NCI-H2196 (cell line): Measurements from ENCODE around the gene TTC39A.

Experiments used
- DNase-seq: peaks from one replicate; lab custom pipeline; 2025; ENCODE audit not compliant: unreplicated experiment; lab: John Stamatoyannopoulos, UW

The TTC39A gene

DNA sequence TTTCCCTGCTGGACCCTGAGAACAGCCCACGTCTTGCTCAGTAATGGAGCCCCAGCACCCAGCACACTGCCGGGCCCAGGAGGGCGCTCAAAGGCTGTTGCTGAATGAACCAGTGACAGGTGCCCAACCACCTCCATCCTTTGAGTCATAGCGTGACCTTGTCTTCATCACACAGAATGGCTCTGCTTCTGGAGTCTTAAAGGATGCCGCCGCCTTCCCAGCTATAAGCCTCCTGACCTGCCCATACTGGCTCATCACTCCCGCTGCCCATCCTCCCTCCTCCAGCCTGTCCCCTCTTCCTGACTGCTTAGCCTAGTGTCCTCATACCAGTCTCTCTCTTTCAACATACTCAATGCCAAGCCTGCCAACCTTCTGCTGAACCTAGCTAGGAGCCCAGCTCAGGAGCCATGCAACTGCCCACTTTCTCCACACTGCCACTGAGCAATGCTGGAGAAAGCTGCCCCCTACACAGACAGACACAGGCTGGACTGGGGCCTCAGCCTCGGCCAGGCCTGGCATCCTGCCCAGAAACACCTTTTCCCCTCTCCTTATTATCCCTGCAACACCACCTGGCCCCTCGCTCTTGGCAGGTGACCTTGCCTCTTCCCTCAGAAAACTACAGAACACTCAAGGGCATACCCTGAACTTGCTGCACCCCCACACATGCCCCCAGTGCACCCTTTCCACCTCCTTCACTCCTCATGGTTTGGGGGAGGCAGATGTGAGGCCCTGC is 14.1 kb downstream of the TTC39A start:
- DNase-seq, result peak; percentile 51

DNA sequence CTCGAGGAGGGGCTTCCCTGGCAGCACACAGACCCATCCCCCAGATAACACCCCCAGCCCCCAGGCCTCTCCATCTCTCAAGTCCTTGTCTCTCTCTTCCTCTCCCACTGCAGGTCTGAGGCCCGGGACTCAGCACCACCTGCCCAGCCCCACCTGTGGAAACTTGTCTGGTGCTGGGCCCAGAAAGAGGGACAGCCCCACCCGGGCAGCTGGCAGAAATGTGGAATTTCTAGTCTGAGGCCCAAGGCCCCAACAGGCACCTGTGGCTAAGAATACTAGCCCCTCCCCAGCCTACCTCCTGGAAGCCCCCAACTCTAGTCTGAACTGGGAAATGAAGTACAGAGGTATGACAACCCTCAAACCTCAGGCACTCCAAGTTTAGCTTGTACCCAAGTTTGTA is 15.4 kb downstream of the TTC39A start:
- no peak for DNase-seq

DNA sequence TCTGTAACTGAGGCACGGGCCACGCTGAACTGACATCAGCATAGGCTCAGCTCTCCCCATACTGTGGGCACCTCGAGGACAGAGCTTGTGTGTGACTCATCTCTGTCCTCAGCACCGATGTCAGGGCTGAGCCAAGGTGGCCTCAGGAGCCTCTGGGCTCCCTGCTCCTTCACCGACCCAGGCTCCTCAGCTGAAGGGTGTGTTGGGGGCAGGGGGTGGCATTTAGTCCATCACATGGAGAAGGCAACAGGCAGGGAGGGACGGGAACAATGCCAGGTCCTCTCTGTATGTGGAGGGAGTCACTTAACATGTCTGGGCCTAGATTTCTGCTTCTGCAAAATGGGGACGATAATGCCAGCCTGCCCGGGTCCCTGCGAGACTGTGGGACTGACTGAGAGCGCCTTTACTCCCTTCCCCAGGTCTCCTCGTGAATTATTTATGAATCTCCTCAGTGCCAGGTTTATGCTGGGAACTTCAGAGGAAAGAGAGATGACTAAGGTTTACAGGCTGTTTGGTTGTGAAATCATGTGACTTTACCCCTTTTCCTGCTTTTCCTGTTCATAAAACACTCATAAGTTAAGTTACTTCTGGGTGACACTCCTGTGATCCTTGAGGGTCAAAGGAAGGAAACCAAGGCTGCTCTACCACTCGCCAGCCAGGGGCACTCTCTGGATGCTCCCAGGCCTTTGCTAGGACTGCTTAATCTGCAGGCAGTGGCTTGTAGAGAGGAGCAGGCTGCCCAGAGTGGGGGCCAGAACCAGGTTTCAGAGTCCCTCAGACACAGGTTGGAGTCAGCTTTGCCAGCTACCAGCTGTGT is 16.2 kb downstream of the TTC39A start:
- DNase-seq, result no peak

DNA sequence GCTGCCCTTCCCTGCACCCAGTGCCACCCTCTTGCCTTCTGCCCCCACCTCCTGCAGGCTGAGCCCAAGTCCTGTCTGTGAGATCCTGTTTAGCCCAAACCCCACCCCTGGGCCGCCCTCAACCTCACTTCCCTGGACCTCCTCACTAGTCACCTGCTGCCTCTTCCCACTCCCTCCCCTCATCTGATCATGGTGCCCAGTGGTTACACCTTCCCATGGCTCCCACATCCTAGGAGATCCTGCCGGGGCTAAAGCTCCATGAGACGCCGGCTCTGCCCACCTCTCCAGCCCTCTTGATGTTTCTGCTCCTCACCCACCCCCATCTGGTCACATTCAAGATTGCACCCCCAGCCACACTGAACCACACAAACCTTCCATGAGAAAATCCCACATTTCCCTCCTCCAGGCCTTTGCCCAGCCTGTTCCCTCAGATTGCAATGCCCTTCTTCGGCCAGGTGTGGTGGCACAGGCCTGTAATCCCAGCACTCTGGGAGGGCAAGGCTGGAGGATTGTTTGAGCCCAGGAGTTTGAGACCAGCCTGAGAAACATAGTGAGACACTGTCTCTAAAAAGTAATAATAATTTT is 17.0 kb downstream of the TTC39A start:
- DNase-seq, result peak; percentile 9

DNA sequence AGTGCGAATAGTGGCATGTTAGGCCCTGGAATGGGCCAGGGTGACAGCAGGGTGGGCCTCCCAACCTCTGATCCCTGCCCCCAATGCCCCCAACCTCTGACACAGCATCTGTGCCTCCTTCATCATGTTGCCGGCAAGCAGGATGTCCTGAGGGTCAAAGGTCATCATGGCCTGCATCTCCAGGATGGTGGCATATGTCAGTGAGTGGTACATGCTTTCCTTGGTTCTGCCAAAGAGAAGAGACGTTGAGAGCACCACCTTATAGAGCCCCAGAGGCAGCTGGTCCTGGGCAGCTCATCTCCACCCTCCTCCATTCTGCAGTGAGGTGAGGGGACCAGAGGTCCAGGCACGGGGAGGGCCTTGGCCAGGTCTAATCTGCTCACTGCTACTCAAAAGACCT is 17.6 kb downstream of the TTC39A start:
- no peak for DNase-seq

DNA sequence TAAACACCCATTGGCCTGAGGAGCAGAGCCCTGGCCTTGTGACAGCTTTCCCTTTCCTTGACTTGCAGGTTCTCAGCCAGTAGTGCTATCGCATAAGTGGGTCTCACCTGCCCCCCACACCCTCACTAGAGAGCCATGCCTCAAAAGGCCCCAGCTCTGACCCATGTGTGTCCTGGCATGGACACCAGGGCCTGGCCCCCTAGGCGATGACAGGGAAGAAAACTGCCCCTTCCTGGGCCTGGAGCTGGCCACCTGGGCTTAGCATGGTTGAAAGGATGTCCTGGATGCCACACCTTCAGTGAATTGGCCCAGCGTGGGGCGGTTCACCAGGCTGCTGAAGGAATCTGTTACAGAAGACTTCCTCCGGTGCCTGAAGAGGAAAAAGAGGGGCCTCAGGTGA is 18.5 kb downstream of the TTC39A start:
- DNase-seq, result no peak

DNA sequence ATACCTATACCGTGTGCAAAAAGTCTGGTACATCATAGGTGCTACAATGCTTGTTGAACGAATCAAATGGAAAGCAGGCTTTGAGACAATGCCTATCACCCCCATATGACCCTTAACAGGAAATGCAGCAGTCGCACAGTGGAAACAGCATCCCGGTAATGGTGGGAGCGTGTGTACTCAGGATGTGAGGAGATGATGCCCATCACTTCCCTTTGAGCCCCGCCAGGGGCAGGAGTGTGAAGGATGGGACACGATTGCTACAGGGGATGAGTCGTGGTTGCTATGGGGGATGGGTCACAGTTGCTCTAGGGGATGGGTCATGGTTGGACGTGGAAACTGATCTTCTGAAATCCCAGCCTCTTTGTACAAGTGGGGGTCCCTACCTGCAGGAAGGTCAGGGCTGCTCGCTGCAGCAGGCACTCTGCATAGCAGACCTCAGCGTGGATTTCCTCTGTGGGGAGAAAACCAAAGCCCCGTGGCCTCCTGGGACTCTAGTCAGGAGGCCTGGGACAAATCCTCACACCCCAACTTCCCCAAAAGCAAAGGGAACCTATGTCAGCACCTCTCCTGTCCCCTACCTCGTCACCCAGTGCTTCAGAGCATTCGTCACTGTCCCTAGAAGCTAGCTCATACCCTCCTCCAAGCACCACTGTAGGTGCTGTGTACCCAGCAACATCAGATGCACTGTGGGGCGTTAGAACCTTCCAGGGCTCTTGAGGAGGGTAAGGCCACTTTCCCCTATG is 19.3 kb downstream of the TTC39A start:
- no peak for DNase-seq

DNA sequence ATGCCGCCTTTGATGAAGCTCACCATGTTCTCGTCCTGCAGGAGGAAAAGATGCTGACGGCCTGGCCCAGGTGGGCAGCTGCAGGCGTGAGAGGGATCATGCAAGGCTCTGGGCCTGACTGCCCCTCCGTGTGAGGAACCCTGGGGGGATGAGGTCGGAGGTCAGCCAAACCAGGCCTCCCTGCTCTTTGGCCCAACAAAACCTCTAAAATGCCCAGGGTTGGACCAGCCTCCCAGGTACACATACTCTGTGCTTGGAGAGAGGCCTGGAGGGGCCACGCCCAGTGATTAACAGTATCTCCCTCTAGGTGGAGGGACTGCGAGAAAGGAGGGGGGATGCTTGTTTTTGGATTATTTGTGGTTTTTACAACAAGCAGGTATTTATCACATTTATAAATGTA is 21.1 kb downstream of the TTC39A start:
- no peak for DNase-seq

DNA sequence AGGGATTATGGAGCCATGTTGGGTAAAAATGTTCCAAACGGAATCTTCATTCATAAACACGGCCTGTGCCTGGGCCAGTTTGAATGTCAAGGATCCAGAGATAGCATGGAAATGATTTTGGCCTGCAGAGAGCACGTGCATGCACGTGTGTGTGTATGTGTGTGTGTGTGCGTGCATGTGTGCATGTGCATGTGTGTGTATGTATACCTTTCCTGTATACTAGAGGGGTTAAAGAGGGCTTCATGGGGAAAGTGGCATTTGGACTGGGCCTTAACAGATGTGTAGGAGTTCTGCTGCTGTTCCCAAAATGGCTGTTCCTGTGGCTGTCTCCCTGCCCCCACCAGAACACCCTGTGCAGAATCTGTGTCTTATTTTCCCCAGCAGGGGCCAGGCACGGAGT is 21.7 kb downstream of the TTC39A start:
- no peak for DNase-seq

DNA sequence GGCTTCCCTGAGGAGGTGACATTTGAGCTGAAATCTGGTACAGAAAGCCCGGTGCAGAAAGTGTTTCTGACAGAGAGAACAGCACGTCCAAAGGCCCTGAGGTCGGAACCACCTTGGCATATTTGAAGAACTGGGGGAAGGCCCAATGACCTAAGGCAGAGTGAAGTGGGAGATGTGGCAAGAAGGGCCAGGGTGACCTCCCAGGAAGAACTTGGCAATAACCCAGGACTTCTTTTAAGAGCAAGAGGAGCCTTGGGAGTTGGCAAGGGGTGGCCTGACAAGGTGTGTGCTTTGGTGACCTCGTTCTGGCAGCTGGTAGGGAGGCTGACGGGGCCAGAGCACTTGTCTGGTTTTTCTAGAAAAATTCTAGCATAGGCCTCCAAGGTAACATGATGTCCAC is 23.4 kb downstream of the TTC39A start:
- DNase-seq, result peak; percentile 19

DNA sequence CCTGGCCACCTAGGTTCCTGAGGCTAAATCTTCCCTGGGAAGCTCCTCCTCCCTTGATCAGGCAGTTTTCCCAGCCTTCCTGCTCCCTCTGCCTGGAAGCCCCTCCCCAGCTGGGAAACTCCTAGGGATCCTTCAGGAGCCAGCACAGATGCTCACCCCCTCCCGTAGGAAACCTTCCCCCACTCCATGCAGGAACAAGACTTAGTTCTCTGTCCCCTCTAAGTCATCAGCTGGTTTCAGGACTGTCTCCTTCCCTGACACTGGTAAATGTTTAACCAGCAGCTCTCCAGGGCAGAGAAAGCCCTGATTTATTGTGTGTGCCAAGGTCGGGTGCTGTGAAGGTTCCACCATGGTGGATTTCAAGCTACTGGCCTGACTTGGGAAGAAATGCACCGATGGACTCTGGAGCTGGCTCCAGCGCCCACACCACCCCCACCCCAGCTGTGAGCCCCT is 25.0 kb downstream of the TTC39A start:
- DNase-seq, result no peak

DNA sequence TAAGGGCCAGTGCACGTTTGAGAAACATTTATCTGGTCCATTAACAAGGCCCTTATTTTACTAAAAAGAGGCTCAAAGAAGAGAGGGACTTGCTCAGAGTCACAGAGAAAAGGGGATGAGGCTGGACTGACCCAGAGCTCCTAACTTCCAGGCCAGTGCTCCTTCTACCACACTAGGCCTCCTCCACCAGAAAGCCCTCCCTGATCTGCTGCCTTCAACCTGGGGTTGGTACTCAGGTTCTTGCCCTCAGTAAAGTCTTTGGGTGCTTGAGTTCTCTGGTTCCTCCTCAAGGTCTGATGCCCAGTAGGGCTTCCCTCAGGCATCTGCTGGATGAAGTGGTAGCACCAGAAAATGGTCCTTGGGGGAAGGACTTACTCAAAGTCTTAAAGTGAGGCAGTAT is 26.0 kb downstream of the TTC39A start:
- DNase-seq, result no peak

DNA sequence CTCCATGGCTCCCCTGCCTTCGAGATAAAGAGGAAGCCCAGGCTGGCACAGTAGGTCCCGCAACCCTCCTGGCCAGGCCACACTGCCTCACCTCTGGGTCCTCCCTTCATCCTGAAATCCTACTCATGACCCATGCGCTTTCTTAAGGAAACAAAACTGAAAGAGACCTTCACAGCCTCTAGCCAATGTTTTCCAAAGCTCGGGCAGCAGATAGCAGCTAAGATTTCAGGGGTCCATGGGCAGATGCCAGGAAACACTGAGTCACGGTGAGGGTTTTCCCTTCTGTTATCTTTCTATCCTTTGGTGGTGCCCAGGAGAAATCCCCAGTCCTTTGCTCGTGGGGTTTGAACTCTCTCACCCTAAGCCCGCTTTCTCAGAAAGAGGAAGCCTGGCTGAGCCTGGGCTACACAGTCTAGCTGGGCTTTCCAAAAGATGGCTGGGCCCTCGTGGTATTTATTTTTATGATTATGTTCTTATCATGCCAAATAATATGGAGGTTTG is 26.6 kb downstream of the TTC39A start:
- DNase-seq, result no peak

DNA sequence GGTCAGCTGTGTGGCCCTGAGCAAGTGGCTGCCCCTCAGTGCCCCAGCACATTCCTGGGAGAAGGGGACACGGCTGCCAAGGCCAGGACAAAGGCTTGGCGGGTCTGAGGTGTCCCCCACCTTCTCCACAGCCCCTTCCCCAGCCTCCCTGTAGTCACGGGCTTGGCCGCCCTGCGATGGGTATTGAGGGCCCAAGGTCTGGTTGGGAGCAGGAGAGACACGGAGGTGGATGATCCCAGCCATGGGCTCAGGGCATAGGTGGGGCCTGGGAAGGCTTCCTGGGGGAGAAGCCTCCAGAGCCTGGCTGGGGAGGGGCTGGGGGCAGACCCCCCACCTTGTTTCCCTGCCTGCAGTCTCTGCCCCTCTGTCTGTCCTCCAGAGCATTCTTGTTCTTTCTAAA is 27.0 kb downstream of the TTC39A start:
- DNase-seq, result no peak

DNA sequence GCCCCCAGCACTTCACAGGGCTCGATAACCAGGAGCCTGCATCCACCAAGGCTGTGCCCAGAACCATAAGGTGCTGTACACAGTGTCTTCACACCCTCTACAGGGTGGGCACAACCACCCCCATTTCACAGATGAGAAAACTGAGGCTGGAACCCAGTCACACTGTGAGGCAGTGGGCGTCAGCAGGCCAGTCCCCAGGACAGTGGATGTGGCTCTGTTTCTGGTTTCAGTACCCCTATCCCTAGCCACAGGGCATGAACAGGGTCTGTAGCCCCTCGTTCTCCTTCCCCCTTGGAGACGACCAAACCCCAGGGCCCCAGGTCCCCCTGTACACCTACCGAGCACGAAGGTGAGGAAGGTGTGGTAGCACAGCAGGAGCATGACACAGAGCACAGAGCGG is 27.6 kb downstream of the TTC39A start:
- DNase-seq, result no peak

DNA sequence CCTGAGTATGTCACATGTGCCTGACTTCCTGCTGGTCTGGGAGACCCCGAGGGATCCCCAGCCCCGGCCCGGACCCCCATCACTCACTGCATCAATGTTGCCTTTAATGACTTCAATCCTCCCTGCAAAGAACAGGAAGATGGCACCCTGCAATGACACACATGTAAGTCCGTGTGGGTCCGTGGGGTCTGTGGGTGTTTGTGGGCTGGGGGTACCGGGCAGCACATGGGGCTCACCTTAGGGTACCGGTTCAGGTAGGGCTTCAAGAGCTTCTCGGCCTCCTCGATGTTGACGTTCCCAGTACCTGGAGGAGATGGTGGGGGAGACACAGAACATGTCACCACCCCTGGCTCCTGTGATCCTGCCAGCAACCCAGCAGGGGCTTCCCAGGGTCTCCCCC is 28.1 kb downstream of the TTC39A start:
- DNase-seq, result no peak

DNA sequence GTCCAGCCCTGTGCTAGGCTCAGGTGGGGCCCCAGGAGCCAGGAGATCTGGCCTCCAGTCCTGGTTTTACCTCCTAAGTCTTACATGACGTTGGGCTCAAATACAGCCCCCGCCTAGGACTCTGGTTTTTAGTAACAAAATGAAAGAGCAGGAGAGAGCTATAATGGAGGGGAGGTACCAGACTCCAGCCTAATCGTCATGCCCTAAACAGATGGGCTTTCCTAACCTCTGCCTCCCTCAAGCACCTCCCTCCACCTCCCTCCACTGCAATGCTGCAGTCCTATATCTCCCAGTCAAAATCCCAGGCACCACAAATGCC is 28.6 kb downstream of the TTC39A start:
- DNase-seq, result no peak

DNA sequence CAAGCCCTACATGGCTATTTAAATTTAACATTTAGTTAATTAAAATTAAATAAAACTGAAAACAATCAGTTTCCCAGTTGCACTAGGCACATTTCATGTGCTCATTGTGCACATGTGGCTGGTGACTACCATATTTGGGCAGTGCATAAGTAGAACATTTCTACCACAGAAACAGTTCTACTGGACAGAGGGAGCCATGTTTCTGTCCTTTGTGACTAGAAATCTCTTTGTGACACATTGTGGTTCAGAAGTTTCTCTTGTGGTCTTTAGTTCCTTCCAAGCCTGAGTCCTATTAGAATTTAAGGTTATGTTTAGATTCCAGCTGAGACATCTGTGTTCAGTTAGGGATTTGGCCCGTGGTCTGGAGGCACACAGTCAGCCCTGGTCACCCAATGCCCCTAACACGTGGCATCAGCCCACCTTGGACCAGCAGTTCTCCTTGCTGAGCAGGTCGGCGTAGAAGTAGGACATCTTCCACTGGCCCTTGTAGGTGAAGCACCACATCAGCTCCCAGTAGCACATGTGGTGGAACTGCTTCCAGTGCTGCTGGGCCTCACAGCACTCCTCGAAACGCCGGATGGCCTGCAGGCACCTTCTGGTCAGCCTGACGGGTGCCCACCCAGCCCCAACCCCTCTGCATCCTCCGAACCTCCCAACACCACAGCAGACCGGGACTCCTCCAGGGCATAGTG is 29.1 kb downstream of the TTC39A start:
- DNase-seq, result no peak

DNA sequence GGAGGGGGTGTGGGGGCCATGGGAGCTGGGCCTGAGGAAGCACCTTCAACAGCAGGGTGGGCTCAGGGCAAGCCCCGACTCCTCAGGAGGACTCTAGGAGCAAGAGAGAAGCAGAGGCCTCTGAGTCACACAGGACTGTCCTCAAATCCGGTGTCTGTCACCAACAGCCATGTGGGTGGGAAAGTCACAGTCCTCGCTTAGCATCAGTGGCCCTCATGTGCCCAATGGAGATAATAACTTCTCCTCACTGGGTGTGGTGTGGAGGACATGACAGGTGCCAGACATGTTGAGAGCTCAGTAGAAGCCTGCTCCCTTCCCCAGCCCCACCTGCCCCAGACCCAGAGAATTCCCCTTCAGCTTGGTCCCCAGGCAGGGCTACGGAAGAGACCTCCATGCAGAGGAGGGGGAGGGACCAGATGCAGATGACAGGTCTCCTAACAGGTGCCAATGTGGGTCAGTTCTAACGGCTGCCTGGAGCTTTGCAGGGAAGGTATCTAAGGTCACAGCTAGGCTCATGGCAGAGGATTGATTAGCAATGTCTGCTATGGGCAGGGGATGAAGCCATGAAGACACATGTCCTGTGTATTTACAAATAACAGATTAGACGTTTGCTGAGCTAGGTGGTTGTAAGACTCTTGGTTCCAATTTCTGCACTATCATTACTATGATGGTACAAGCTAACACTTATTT is 30.2 kb downstream of the TTC39A start:
- no peak for DNase-seq

DNA sequence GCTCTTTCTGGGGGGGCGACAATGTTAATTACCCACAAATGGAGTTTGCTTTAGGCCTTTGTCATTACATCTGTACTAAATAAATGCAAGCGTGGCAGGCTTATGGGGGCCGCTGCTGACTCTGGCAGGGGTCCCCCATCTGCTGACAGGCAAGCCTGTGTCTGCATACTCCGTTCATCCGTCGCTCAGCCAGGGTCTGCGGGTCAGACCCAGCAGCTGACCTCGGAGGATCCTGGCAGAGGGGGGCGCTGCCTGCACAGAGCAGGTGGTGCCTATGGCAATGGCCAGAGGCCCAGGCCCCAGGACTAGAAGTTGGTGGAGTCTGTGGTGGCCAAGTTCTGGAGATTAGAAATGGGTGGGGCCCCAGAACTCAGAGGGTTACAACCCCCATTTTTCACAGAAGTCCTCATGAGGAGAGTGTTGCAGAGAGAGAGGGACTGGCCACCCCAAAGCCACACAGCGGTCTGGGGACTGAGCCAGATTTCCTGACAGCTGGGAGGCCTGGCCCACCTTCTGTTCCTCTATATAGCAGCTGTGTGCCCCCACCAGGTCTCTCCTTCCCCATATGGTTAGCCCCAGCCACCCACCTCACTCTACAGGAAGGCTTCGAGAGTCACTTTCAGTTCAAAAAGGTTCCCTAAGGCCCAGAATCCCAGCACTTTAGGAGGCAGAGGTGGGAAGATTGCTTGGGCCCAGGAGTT is 31.0 kb downstream of the TTC39A start:
- DNase-seq, result no peak
